HG02884 (cell line): Measurements from ENCODE around the gene EXOC4.

Experiments used
- ATAC-seq: cut with Tn5 transposase; IDR thresholded peaks from one replicate; pipeline ENCODE4 v1.9.1; 2021; ENCODE audit warnings: mild to moderate bottlenecking, moderate library complexity; ENCODE audit not compliant: unreplicated experiment

The EXOC4 gene

GRCh38 chr7:134009314-134010110 is 756.6 kb downstream of the EXOC4 start:
- no peak for ATAC-seq

- ATAC-seq, result no peak
Observed at GRCh38 chr7:134013249-134013648, 760.4 kb downstream of the EXOC4 start.

GRCh38 chr7:134014935-134015334 is 762.1 kb downstream of the EXOC4 start:
- no peak for ATAC-seq

GRCh38 chr7:134016223-134016941 is 763.5 kb downstream of the EXOC4 start:
- no peak for ATAC-seq

- ATAC-seq, result no peak
Observed at GRCh38 chr7:134016942-134017303, 764.0 kb downstream of the EXOC4 start.

GRCh38 chr7:134018306-134018705 is 765.4 kb downstream of the EXOC4 start:
- no peak for ATAC-seq

GRCh38 chr7:134019251-134019650 is 766.4 kb downstream of the EXOC4 start:
- no peak for ATAC-seq

GRCh38 chr7:134021836-134022235 is 769.0 kb downstream of the EXOC4 start:
- ATAC-seq, result no peak

GRCh38 chr7:134022286-134022911 is 769.5 kb downstream of the EXOC4 start:
- no peak for ATAC-seq

- ATAC-seq, result no peak
Observed at GRCh38 chr7:134024739-134025138, 771.9 kb downstream of the EXOC4 start.

- no peak for ATAC-seq
Observed at GRCh38 chr7:134028853-134029252, 776.0 kb downstream of the EXOC4 start.

- no peak for ATAC-seq
Observed at GRCh38 chr7:134029743-134030142, 776.9 kb downstream of the EXOC4 start.

GRCh38 chr7:134030460-134030865 is 777.6 kb downstream of the EXOC4 start:
- no peak for ATAC-seq

GRCh38 chr7:134031835-134032617 is 779.1 kb downstream of the EXOC4 start:
- no peak for ATAC-seq

GRCh38 chr7:134034652-134035051 is 781.8 kb downstream of the EXOC4 start:
- ATAC-seq, result no peak

GRCh38 chr7:134037991-134038390 is 785.1 kb downstream of the EXOC4 start:
- no peak for ATAC-seq

- ATAC-seq, result no peak
Observed at GRCh38 chr7:134040988-134041387, 788.1 kb downstream of the EXOC4 start.

GRCh38 chr7:134041477-134041876 is 788.6 kb downstream of the EXOC4 start:
- ATAC-seq, result no peak

- no peak for ATAC-seq
Observed at GRCh38 chr7:134042307-134042706, 789.4 kb downstream of the EXOC4 start.

- ATAC-seq, result no peak
Observed at GRCh38 chr7:134044682-134045081, 791.8 kb downstream of the EXOC4 start.

GRCh38 chr7:134045716-134046115 is 792.8 kb downstream of the EXOC4 start:
- no peak for ATAC-seq
